ENCODE measurements around the gene POLR2E. TPM values are rescaled to one million over a fixed set of nuclear protein-coding genes. Genes with fewer than 3 reads are reported as not detected.

POLR2E gene
- total RNA-seq, 1 experiment from 2014 or later, result 128 TPM

GRCh38 chr19:1081301-1082164, 13.6 kb downstream of the POLR2E start:
- DNase-seq (ENCODE audit: low read depth), result no peak

- DNase-seq (ENCODE audit: low read depth), result no peak
Measured at GRCh38 chr19:1080360-1081161, 14.6 kb downstream of the POLR2E start.

GRCh38 chr19:1079566-1080111, 15.5 kb downstream of the POLR2E start:
- DNase-seq (ENCODE audit: low read depth), result no peak

- no peak for DNase-seq (ENCODE audit: low read depth)
Measured at GRCh38 chr19:1076951-1077350, 18.2 kb downstream of the POLR2E start.

- peak; percentile 33 for DNase-seq (ENCODE audit: low read depth)
Measured at GRCh38 chr19:1076046-1076386, 19.2 kb downstream of the POLR2E start.

- no peak for DNase-seq (ENCODE audit: low read depth)
Measured at GRCh38 chr19:1074544-1075283, 20.5 kb downstream of the POLR2E start.

- DNase-seq (ENCODE audit: low read depth), result no peak
Measured at GRCh38 chr19:1073956-1074517, 21.1 kb downstream of the POLR2E start.

GRCh38 chr19:1073063-1073955, 21.9 kb downstream of the POLR2E start:
- DNase-seq (ENCODE audit: low read depth), result no peak

- DNase-seq (ENCODE audit: low read depth), result no peak
Measured at GRCh38 chr19:1072371-1073015, 22.7 kb downstream of the POLR2E start.

- DNase-seq (ENCODE audit: low read depth), result no peak
Measured at GRCh38 chr19:1070931-1071791, 24.0 kb downstream of the POLR2E start.

- DNase-seq (ENCODE audit: low read depth), result no peak
Measured at GRCh38 chr19:1070576-1070930, 24.6 kb downstream of the POLR2E start.

- no peak for DNase-seq (ENCODE audit: low read depth)
Measured at GRCh38 chr19:1069009-1069779, 26.0 kb downstream of the POLR2E start.

- no peak for DNase-seq (ENCODE audit: low read depth)
Measured at GRCh38 chr19:1068009-1069001, 26.9 kb downstream of the POLR2E start.

- no peak for DNase-seq (ENCODE audit: low read depth)
Measured at GRCh38 chr19:1067341-1067957, 27.7 kb downstream of the POLR2E start.

- DNase-seq (ENCODE audit: low read depth), result no peak
Measured at GRCh38 chr19:1066748-1067340, 28.3 kb downstream of the POLR2E start, which contains the start of gene ARHGAP45. Gene ARHGAP45, plus strand, starts transcription at chr19:1067167. Its CDS starts 239 bp downstream, at chr19:1067406.

GRCh38 chr19:1066251-1066747, 28.9 kb downstream of the POLR2E start:
- DNase-seq (ENCODE audit: low read depth), result no peak

Measured in RPMI7951 (cell line).